GM18909 (cell line): Measurements from ENCODE around the gene SPNS2.

Experiments used
- ATAC-seq: cut with Tn5 transposase; IDR thresholded peaks from one replicate; pipeline ENCODE4 v1.9.1; 2021; ENCODE audit warnings: mild to moderate bottlenecking; ENCODE audit not compliant: unreplicated experiment, poor library complexity

Gene SPNS2

DNA sequence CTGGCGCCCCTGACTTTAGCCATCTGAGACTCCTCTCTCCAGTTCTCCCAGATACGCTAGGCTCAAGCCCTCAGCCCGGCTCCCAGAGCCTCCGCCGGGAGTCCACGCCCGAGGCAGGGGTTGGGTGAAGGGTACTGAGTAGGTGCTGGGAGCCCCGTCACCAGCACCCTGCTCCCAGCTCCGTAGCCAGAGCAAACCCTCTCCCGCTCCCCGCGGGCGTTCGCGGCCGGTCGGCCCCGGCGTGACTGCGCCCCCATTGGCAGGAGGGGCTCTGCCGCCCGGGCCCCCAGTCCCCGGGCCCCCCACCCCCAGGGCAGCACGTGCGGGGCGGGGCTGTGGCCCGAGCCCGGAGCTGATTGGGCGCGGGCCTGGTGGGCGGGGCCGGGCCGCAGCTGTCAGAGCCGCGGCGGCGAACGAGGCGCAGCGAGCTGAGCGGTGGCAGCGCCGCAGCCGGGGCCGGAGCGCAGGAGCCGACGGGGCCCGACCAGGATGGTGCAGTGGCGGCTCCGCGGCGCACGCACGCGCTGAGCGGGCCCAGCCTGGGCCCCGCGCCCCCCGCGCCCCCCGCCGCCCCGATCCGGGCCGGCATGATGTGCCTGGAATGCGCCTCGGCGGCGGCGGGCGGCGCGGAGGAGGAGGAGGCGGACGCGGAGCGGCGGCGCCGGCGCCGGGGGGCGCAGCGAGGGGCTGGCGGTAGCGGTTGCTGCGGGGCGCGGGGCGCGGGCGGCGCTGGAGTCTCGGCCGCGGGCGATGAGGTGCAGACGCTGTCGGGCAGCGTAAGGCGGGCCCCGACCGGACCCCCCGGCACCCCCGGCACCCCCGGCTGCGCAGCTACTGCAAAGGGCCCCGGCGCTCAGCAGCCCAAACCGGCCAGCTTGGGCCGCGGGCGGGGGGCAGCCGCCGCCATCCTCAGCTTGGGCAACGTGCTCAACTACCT, at the start of gene SPNS2:
TSS of gene SPNS2 (plus strand) at position 421 of the 937 bp plus-strand sequence. CDS start at position 588, 167 bp downstream.
- peak; percentile 72 for ATAC-seq

- ATAC-seq: no peak
Observed at GRCh38 chr17:4449736-4450135, 48.9 kb upstream of the SPNS2 start.

DNA sequence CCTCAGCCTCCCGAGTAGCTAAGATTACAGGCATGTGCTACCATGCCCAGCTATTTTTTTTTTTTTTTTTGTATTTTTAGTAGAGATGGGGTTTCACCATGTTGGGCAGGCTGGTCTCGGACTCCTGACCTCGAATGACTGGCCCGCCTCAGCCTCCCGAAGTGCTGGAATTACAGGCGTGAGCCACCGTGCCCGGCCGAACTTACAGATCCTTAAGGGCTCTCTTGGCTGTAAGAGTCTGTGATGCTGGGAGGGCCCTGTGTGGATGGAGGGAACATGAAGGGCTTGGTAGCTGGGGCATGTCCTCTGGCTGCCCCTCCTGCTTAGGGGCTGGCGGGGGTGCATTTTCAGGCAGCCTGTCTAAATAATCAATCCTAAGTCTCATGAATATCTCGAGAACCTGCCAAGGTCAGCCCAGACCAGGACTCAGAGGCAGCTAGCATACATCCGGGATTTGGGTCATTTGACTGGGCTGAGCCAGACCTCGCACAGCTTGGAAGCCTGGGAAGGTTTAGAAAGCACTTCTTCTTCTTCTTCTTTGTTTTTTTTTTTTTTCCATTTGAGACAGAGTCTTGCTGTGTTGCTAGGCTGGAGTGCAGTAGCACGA, 47.9 kb upstream of the SPNS2 start:
- ATAC-seq: no peak

GRCh38 chr17:4453812-4454591, 44.7 kb upstream of the SPNS2 start:
- no peak for ATAC-seq

GRCh38 chr17:4460661-4461060, 38.0 kb upstream of the SPNS2 start:
- ATAC-seq: no peak

DNA sequence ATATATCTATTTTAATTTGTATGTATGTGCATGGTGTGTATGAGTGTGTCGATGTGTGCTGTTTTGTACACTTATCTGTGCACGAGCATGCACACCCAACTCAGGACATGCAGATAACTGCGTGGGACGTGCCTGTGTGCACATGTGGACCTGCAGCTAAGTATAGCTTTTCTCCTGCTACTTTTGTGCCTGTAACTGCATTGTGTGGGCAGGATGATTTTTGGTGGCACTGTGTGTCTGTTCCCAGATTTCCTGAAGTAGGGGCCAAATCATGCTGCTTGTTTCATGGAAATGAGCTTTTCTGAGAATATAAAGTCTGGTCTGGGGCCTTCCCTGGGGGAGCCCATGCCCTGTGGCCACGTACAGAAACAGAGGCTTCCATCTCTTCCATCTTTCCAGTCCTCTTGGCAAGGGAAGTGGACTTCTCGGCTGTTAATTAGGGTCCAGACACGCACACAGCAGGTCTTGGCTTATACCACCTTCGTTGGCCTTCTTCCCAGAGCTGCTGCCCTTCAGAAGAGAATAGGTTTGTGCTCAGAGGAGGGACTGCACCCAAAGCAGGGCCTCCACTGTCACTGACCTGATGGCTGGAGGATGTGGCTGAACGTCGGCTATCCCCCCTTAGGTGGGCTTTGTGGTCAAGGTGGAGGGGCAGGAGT, 34.7 kb upstream of the SPNS2 start:
- ATAC-seq: no peak

GRCh38 chr17:4465786-4466185, 32.9 kb upstream of the SPNS2 start:
- no peak for ATAC-seq

GRCh38 chr17:4467287-4467686, 31.4 kb upstream of the SPNS2 start:
- ATAC-seq: no peak

DNA sequence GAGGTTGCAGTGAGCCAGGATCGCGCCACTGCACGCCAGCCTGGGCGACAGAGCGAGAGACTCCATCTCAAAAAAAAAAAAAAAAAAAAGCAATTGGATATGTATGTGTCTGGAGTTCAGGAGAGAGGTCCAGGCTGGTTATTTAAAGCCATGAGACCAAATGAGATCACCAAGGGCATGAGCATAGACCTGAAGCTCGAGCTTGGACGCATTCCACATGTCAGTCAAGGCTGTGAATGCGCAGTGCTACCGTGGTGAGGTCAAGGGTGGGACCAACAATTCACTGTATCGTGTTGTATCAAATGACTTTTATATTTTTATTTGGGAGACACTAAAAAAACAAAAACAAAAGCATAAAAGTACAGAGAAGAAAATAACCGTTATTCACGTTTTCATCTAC, 29.1 kb upstream of the SPNS2 start:
- no peak for ATAC-seq

DNA sequence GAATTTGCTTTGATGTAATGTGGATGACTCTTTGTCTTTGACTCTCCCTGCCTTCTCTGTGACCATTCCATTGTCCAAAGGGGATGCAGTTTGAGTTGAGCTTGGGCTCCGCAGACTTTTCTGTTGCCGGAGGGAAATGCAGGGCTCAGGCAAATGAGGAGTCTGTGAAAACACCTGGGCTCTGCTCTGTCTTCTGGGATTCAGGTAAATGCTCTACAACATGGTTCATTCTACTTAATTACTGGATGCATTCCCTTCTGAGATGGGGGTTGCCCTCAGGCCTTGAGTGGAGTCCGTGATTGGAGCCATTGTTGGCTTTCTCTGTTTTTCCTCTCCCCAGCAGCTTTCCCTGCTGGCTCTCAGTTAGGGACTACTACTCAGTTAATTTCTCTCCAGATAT, 26.4 kb upstream of the SPNS2 start:
- ATAC-seq: no peak

GRCh38 chr17:4474093-4474492, 24.6 kb upstream of the SPNS2 start:
- ATAC-seq: no peak

- no peak for ATAC-seq
Observed at GRCh38 chr17:4475001-4475400, 23.7 kb upstream of the SPNS2 start.

DNA sequence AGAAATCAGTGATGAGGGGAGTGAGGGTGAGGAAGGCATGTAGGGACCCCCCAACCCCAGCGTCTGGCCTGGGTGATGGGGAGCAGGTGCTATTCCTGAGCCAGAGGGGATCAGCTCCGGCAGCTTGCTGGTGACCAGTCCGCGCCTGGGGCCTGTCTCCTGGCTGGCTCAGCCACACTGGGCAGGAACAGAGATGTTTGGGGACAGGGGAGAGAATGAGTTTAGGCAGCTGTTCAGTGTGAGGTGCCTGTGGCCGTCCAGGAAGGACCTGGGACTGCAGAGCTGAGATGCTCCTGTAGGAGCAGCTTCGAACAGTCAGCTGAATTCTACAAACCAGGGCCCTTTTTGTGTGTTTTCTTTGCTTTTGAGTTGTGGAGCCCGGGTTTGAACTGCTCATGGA, 23.2 kb upstream of the SPNS2 start:
- no peak for ATAC-seq

DNA sequence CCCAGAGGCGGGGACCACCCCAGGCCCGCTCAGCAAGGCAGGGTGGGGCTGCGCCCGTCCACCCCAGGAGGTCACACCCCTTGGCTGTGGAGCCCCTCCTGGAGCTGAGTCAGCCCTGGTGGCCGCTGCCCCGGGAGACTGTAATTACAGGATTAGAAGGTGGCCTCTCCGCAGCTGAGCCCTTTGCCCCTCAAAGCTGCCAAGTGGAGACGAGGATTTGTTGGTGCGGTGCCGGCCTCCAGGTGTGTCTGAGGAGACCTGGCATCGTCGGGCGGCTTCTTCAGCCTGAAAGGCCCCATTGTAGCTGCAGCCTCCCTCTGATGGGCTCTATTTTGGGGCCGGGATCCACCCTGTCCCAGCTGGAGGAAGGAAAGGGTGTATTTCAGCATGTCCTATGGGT, 22.7 kb upstream of the SPNS2 start:
- ATAC-seq: no peak

GRCh38 chr17:4476511-4477070, 22.1 kb upstream of the SPNS2 start:
- ATAC-seq: no peak

DNA sequence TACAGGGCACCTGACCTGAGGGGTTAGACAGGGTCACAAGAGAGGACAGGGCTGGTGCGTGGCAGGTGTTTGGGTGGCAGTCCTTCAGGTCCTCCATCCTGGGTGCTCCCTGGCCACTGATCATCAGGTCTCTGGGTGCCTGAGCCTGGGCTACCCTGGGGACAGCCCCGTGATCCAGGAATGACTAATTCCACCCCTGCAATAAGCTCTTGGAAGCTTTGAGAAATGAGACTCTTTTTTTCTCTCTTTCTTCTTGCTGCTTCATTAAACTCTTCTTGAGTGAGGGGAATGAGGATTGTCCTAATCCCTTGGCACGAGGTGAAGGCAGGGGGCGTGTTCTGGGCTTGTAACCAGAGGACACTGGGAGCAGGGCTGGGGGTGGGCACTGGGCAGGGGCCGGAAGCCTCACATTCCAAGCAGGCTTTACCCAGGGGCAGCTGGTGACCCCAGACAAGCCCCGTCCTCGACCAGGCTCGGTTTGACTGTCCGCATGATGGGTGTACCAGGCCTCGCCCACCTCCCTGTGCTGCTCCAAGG, 21.4 kb upstream of the SPNS2 start:
- no peak for ATAC-seq

DNA sequence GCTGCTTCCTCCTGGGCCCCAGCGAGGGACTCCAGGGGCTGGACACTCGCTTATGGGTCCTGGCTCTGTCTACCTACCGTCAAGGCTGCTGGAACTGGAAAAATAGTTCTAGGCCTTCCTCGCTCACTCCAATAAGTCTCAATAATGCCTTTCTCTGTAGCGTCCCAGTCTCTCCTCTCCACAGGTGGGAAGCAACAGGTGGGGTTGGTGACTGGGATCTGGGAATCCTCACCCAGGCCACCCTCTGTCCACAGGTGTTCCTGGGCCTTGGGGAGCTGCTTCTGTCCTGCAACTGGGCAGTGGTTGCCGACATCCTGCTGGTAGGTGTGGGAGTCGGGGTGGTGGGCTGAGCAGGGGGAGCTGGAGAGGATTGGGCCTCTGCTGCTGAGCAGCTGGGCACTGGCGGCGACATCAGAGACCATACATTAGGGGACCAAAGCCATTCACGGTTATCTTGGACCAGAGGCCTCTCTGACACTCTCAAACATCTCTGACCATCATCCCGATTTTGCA, 20.3 kb upstream of the SPNS2 start:
- ATAC-seq: no peak

DNA sequence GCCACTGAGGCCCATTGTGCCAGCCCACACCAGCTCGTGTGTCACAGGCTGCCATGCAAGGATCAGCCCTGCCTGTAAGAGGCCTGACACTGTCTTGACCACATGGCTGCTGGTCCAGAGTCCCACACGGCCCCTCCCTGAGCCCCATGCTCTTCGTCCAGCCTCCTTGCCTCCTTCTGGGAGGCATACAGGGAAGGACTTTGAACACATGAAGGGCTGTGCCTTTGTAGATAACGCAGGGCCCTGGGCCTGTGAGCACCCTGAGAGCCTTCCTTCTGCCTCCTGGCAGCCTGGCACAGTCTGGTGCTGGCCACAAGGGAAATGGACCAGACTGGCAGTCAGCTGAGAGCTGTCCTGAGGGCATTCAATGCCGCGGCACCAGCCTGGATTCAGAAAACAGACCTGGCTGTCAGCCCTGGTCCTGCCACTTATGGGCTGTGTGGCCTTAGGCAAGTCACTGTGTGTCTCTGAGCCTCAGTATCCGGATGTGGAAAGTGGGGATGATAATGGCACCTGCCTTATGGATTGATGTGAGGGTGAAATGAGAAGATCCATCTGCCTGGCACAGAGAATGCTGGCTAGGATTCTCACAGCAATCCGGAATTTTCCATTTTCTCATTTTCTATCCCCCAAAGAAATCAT, 19.2 kb upstream of the SPNS2 start:
- ATAC-seq: no peak
